HFFc6 (cell line): ENCODE data around the gene TGFA. TPM values are rescaled to one million over a fixed set of nuclear protein-coding genes. Genes with fewer than 3 reads are reported as not detected.

Experiments used
- DNase-seq: peaks from one replicate; pipeline ENCODE4 v3.0.0-alpha.2; 2018
- H3K27ac Mint-ChIP-seq: 2 replicates; pipeline ENCODE4 v1.8.0; 2020; ENCODE audit warnings: mild to moderate bottlenecking, mixed read lengths
- H3K27me3 Mint-ChIP-seq: 2 replicates; pipeline ENCODE4 v1.8.0; 2021; ENCODE audit warnings: mild to moderate bottlenecking, moderate library complexity, mixed read lengths; ENCODE audit not compliant: insufficient read depth
- H3K36me3 Mint-ChIP-seq: 2 replicates; pipeline ENCODE4 v1.8.0; 2021; ENCODE audit warnings: low read depth, mixed read lengths
- H3K4me1 Mint-ChIP-seq: 2 replicates; pipeline ENCODE4 v1.8.0; 2020; ENCODE audit warnings: low read depth, mixed read lengths
- H3K4me3 Mint-ChIP-seq: 2 replicates; pipeline ENCODE4 v1.8.0; 2020; ENCODE audit warnings: mild to moderate bottlenecking, moderate library complexity, mixed read lengths
- H3K9me3 Mint-ChIP-seq: 2 replicates; pipeline ENCODE4 v1.8.0; 2020; ENCODE audit warnings: mild to moderate bottlenecking, mixed read lengths
- total RNA-seq, 6 experiments: library from RNA; stranded (reverse); fragmentation: NEBNext Ultra II Directional; extraction: Animal tissue kit (Norgen Biotek cat#: 25700); gene quantifications; 2 replicates in 1 of 6; 3 replicates in 5 of 6; pipeline ENCODE4 v1.2.3, GENCODE V29; 2021
- TF ChIP-seq, protein P1 (sequence below): fragments of 200-600 bp; sonication (generic); IDR thresholded peaks from 2 replicates; pipeline ENCODE4 v1.5.0; 2021; ENCODE audit warnings: antibody characterized with exemption, mild to moderate bottlenecking

Gene TGFA
- total RNA-seq, 6 experiments from 2014 or later: 0.05 to 0.38 (median 0.26) TPM; not detected in 3

GRCh38 chr2:70508711-70509462, 44.7 kb downstream of the TGFA start:
- H3K36me3 Mint-ChIP-seq: no peaks in the 10 kb centered on the region
- H3K27me3 Mint-ChIP-seq: peaks cover 10% of the 10 kb centered on the region
- no peak for DNase-seq
- H3K4me1 Mint-ChIP-seq: peaks cover 25% of the 10 kb centered on the region
- H3K4me3 Mint-ChIP-seq: no peak overlapping the region
- TF ChIP-seq, protein P1, sequence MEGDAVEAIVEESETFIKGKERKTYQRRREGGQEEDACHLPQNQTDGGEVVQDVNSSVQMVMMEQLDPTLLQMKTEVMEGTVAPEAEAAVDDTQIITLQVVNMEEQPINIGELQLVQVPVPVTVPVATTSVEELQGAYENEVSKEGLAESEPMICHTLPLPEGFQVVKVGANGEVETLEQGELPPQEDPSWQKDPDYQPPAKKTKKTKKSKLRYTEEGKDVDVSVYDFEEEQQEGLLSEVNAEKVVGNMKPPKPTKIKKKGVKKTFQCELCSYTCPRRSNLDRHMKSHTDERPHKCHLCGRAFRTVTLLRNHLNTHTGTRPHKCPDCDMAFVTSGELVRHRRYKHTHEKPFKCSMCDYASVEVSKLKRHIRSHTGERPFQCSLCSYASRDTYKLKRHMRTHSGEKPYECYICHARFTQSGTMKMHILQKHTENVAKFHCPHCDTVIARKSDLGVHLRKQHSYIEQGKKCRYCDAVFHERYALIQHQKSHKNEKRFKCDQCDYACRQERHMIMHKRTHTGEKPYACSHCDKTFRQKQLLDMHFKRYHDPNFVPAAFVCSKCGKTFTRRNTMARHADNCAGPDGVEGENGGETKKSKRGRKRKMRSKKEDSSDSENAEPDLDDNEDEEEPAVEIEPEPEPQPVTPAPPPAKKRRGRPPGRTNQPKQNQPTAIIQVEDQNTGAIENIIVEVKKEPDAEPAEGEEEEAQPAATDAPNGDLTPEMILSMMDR: no peak
- H3K27ac Mint-ChIP-seq: no peak overlapping the region
- no peaks in the 10 kb centered on the region for H3K9me3 Mint-ChIP-seq

DNA sequence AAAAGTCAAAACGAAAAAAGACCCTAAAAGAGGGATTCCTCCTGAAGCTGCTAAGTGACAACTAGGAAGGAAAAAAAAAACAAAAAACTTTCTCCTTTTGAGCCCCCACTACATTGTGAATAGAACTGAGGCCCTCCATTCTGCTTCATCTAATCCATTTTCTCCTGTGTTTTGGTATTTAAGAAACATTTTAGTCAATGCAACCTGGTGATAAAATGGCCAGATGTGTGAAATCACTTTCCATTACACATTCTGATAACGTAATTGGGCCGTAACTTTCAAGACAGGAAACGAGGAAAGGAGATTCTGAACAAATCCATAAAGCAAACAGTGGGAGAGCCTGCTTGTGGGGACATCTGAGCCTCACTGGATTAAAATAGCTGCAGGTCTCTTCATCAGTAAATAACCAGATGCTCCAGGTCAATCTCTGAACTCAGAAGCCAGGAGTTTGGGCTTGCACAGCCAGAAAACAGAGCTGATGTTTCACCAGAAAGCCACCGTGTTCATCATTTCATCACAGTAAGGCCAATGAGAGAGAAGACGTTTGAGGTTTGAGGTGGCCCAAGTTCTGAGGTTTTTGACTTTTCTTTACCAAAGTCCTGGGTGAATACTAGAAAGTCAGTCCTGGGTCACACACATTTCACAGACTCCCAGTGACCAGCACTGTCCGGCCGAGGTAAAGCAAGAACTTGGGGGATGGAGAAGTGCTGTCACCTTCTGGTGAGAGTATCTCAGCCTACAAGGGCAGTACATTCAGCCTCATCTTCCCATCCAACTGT, 47.8 kb downstream of the TGFA start:
- Mint-ChIP-seq H3K4me3 (no peak overlapping the region), H3K36me3 (no peaks in the 10 kb centered on the region), H3K27me3 (peaks cover 22% of the 10 kb centered on the region), H3K27ac (no peak overlapping the region), H3K4me1 (peaks cover 20% of the 10 kb centered on the region), H3K9me3 (no peaks in the 10 kb centered on the region)
- DNase-seq: no peak
- TF ChIP-seq, protein P1: no peak

- DNase-seq: no peak
- TF ChIP-seq, protein P1: no peak
- Mint-ChIP-seq H3K27ac (no peak overlapping the region), H3K9me3 (no peaks in the 10 kb centered on the region), H3K36me3 (no peaks in the 10 kb centered on the region), H3K4me1 (peaks cover 10% of the 10 kb centered on the region), H3K27me3 (peaks cover 20% of the 10 kb centered on the region), H3K4me3 (no peak overlapping the region)
These were observed 48.9 kb downstream of the TGFA start for GRCh38 chr2:70504750-70505149.

DNA sequence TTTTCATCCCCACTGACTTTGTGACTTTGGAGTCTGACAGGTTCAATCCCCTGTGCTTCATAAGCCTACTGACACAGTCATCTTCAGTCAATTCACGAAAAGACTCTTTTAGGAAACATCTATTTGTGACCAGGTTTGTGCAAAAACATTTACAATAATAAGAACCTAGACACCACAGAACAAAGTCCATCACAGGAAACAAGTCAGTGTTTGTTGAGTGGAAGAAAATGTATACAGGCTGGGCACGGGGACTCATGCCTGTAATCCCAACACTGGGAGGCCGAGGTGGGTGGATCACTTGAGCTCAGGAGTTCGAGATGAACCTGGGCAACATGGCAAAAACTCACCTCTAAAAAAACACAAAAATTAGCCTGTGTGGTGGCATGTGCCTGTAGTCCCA, 49.7 kb downstream of the TGFA start:
- TF ChIP-seq, protein P1: no peak
- peaks cover 4% of the 10 kb centered on the region; the same call in 1 of the 2 replicates for H3K4me1 Mint-ChIP-seq
- H3K27ac Mint-ChIP-seq: no peak overlapping the region
- no peaks in the 10 kb centered on the region for H3K9me3 Mint-ChIP-seq
- H3K36me3 Mint-ChIP-seq: no peaks in the 10 kb centered on the region
- no peak overlapping the region for H3K4me3 Mint-ChIP-seq
- no peak for DNase-seq
- H3K27me3 Mint-ChIP-seq: peaks cover 20% of the 10 kb centered on the region

DNA sequence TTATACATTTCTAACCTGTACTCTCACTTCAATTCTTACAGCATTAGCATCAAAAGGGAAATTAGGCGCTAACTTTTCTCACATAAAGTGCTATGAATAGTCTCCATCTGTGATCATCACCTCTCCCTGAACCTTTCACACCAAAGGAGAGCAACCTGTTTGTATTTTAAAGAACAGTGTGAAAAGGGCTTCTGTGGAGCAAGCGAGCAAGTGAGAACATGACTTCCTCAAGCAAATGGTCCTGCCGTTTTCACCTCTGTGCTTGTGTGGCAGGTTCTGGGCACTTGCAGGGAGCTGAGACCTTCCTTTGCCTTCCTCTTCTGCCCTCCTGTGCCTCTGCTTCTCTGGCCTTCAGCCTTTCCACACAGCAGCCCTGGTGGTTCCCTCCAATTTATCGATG, 51.9 kb downstream of the TGFA start:
- Mint-ChIP-seq H3K9me3 (no peaks in the 10 kb centered on the region), H3K36me3 (no peaks in the 10 kb centered on the region), H3K4me3 (no peak overlapping the region), H3K27me3 (peaks cover 17% of the 10 kb centered on the region), H3K27ac (no peak overlapping the region), H3K4me1 (no peaks in the 10 kb centered on the region)
- no peak for DNase-seq
- TF ChIP-seq, protein P1: no peak
